Panc1 (cell line): Measurements from ENCODE around the gene PDE1C. TPM values are rescaled to one million over a fixed set of nuclear protein-coding genes. Genes with fewer than 3 reads are reported as not detected.

ENCODE experiments used
- ATAC-seq: fragments of 200-7000 bp; cut with Tn5 transposase; 2 replicates; pipeline ENCODE4 v1.9.1; 2020; ENCODE audit warnings: mild to moderate bottlenecking, moderate library complexity
- BruUV-seq: library from RNA; stranded (reverse); fragments of 400-500 nt; replicated peaks from 2 replicates; lab custom pipeline; 2021; lab: Mats Ljungman, UMichigan
- CTCF ChIA-PET: fragments of 300-600 bp; sonication (Branson Sonifier 250); formaldehyde crosslinking; loops from one replicate; lab custom pipeline; 2022; ENCODE audit warnings: antibody characterized with exemption; lab: Charles Lee
- POLR2A ChIA-PET: fragments of 300-600 bp; sonication (Branson Sonifier 250); formaldehyde crosslinking; loops from one replicate; lab custom pipeline; 2022; ENCODE audit warnings: antibody characterized with exemption; lab: Charles Lee
- DNase-seq: peaks from one replicate; pipeline ENCODE4 v3.0.0-alpha.2; 2010; ENCODE audit warnings: low read depth, low spot score
- H3K27ac ChIP-seq: 2 replicates; pipeline ENCODE4 v1.5.1; 2011; ENCODE audit warnings: mild to moderate bottlenecking, low read length, inconsistent platforms
- H3K27me3 ChIP-seq: fragments of 200-500 bp; sonication (Bioruptor generic); 2 replicates; pipeline ENCODE4 v1.6.0; 2014; ENCODE audit warnings: low read length, inconsistent platforms; ENCODE audit not compliant: control insufficient read depth, insufficient read depth
- H3K36me3 ChIP-seq: fragments of 200-500 bp; sonication (Bioruptor generic); 2 replicates; pipeline ENCODE4 v1.5.1; 2014; ENCODE audit warnings: inconsistent platforms, mild to moderate bottlenecking, low read length, moderate library complexity; ENCODE audit not compliant: control insufficient read depth, insufficient read depth
- H3K4me1 ChIP-seq: 2 replicates; pipeline ENCODE4 v1.5.1; 2011; ENCODE audit warnings: inconsistent platforms, mild to moderate bottlenecking, low read length, moderate library complexity; ENCODE audit not compliant: control insufficient read depth, insufficient read depth
- H3K4me3 ChIP-seq, 2 experiments: 2 replicates each; pipeline ENCODE4 v1.5.1; 2011 to 2012; ENCODE audit warnings: low read depth in 2 of 2, low read length in 2 of 2, mild to moderate bottlenecking in 2 of 2, inconsistent platforms in 1 of 2, moderate library complexity in 1 of 2
- H3K9me3 ChIP-seq: fragments of 200-500 bp; sonication (Bioruptor generic); 2 replicates; pipeline ENCODE4 v1.5.1; 2014; ENCODE audit warnings: low read depth, mild to moderate bottlenecking, inconsistent platforms, low read length, moderate library complexity; ENCODE audit not compliant: control insufficient read depth, insufficient read depth
- CTCF ChIP-seq: fragments of 450-650 bp; IDR thresholded peaks from 2 replicates; pipeline ENCODE4 v1.5.1; 2017; ENCODE audit warnings: mild to moderate bottlenecking
- POLR2AphosphoS5 ChIP-seq: IDR thresholded peaks from 2 replicates; pipeline ENCODE4 v1.6.1; 2012; ENCODE audit warnings: mild to moderate bottlenecking, low read depth, low read length, moderate library complexity
- REST ChIP-seq, 2 experiments: IDR thresholded peaks; 2 replicates each; pipeline ENCODE4 v1.6.1; 2011 to 2012; ENCODE audit warnings: low read depth in 2 of 2, control low read depth in 1 of 2, low read length in 1 of 2, mild to moderate bottlenecking in 1 of 2, moderate library complexity in 1 of 2; ENCODE audit not compliant: insufficient read depth in 1 of 2
- SIN3A ChIP-seq: IDR thresholded peaks from 2 replicates; pipeline ENCODE4 v1.6.1; 2012; ENCODE audit warnings: low read depth, mild to moderate bottlenecking, low read length, moderate library complexity, borderline replicate concordance; ENCODE audit not compliant: insufficient read depth
- TCF7L2 ChIP-seq: IDR thresholded peaks from 2 replicates; pipeline ENCODE4 v1.6.1; 2011; ENCODE audit warnings: mild to moderate bottlenecking, low read depth, low read length, inconsistent platforms
- in situ Hi-C: cut with HindIII; loops from 2 replicates; pipeline ENCODE4 v1.10.0; 2016; ENCODE audit warnings: low sequenced_read_pairs, low pct_unique_long_range_greater_than_20kb
- intact Hi-C: fragments of 100-400 bp; cut with micrococcal nuclease; formaldehyde crosslinking; loops from one replicate; pipeline ENCODE4 v1.10.0; 2022; ENCODE audit not compliant: unreplicated experiment
- total RNA-seq: library from RNA; stranded (reverse); gene quantifications from one replicate; pipeline ENCODE4 v1.2.1, GENCODE V29; 2021; ENCODE audit not compliant: unreplicated experiment

The PDE1C gene
- total RNA-seq, 1 experiment from 2014 or later = not detected

GRCh38 chr7:31991406-31991805 lies 78.8 kb downstream of the PDE1C start:
- TF ChIP-seq REST (IDR thresholded peaks at IDR 0.05; ENCODE audit: insufficient read depth in 1 of 2, low read depth in 2 of 2, low read length in 1 of 2) (no peak), TCF7L2 (no peak), POLR2AphosphoS5 (no peak), SIN3A (no peak), CTCF (no peak)

DNA sequence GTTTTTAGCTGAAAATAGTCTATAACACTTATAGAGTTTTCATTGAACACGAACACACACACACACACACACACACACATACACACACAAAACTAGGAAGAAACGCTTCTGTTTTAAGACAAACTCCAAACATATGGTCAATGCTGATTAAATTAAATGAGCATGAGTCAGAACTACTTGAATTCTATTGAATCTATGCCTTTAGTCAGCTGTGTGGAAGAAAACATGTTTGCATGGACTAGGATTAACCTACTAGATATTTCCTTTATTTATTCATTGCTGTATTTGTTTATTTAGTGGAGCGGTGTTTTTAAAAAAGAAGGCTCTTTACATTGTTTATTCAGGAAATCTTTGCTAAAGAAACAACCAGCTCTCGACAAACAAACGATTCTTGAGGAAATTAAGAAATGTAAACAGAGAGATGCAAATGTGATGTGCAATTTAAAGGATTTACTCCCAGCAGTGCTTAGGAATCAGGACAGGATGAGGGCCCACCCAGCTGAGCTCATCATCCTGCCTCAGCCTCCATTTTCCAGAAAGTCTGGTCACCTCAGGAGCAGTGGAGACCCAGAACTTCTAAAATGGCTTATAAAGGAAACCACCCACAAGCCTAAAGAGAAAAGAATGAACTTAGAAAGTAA lies 83.2 kb downstream of the PDE1C start:
- in situ Hi-C loops = no loop called here
- Histone ChIP-seq H3K27ac (no peak overlapping the region), H3K27me3 (no peaks in the 10 kb centered on the region), H3K36me3 (no peaks in the 10 kb centered on the region), H3K9me3 (no peaks in the 10 kb centered on the region), H3K4me1 (no peaks in the 10 kb centered on the region), H3K4me3 (no peak overlapping the region)
- no peak for DNase-seq
- ChIA-PET POLR2A (no interaction called here), CTCF (no interaction called here)
- intact Hi-C loops = no loop called here
- no TSS peak for BruUV-seq
- ATAC-seq = no peak
- TF ChIP-seq SIN3A (no peak), REST (IDR thresholded peaks at IDR 0.05; ENCODE audit: insufficient read depth in 1 of 2, low read depth in 2 of 2, low read length in 1 of 2) (no peak), TCF7L2 (no peak), POLR2AphosphoS5 (no peak), CTCF (no peak)

More at GRCh38 chr7:31991406-31991805, 78.8 kb downstream of the PDE1C start:
- Histone ChIP-seq H3K9me3 (no peaks in the 10 kb centered on the region), H3K4me1 (no peaks in the 10 kb centered on the region), H3K27ac (no peak overlapping the region), H3K27me3 (no peaks in the 10 kb centered on the region), H3K4me3 (no peak overlapping the region), H3K36me3 (no peaks in the 10 kb centered on the region)
- in situ Hi-C loops = no loop called here
- ATAC-seq (no peak), DNase-seq (no peak)
- no TSS peak for BruUV-seq
- ChIA-PET CTCF (no interaction called here), POLR2A (no interaction called here)
- intact Hi-C loops = no loop called here
